ENCODE measurements around the gene SLC38A7.
"Not testable (repeated sequence)": the region's sequence is repeated elsewhere in the genome, so short reads cannot be mapped to it uniquely, and the experiment has no call there.

Gene SLC38A7

DNA sequence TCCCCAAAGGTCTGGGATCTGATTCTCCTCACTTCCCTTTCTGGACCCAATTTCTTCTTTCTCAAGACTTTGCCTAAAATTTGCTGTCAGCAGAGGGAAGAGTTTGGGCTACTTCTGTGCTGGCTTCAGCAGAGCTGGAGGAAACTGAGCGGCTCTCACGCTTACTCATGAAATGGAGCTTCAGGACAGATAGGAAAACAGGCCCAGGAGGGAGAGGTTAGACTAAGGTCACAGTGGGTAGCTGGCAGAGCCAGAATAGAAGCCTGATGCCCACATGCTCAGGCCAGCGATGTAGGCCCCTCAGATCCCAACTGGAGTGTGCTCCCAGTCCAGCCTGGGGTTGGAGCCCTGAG, 593 bp downstream of the SLC38A7 start:
- peak; percentile 30 for DNase-seq
- in situ Hi-C loops (cut with HindIII; ENCODE audit: low pct_ligation_motif_present, low pct_unique_long_range_greater_than_20kb, low sequenced_read_pairs): no loop called here

DNA sequence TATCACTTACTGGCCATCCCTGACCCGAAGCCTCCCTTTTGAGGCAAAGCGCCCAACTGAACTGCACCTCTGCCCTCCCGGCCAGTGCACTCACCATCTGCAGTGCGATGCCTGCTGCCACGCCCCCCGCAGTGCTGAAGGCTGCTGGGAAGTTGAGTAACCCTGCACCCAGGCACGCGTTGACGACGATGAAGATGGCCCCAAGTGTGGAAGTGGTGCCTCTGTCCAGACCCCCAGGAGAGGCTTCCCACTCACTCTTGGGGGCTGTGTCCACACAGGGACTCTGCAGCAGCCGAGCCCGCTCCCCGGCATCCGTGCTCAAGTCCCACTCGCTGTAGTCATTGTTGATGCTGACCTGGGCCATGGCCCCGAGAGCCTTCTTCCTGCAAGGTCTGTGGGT, 4.8 kb downstream of the SLC38A7 start:
- DNase-seq: no peak
- in situ Hi-C loops (cut with HindIII; ENCODE audit: low pct_ligation_motif_present, low pct_unique_long_range_greater_than_20kb, low sequenced_read_pairs): no loop called here

DNA sequence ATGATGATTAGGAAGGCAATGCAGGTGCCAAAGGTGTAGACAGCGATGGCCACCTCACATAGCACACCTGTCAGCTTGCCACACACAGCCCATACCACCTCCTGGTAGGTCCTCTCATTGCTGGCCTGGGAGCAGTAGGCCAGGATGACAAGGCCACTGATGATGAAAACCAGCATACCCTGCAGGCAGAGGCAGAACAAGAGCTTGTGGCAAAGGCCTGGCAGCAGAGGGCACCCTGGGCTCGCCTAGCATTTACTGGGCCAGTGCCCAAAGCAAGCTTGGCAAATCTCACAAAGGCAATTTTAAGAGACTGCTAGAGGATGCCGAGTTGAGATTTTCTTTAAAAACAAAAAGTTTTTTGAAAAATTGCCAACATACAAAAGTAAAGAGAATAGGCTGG, 5.9 kb downstream of the SLC38A7 start:
- peak; percentile 61 for DNase-seq
- in situ Hi-C loops (cut with HindIII; ENCODE audit: low pct_ligation_motif_present, low pct_unique_long_range_greater_than_20kb, low sequenced_read_pairs): no loop called here

DNA sequence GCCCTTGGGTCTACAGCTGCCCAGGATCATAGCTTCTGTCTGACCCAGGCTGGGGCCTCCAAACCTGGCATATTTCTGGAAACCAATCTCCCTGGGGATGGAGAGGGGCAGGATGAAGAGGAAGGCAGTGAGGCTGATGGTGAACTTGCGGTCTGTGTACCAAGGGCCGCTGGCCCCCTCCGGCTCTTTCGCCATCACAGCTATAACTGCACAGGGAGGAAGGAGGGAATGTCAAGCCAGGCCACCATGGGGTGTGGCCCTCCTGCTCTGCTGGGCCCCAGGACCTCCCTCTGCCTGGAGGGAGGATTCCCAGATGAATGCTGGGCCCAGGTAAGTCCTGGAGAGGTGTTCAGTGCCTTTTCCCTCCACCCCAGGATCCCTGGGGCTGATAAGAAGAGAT, 6.3 kb downstream of the SLC38A7 start:
- in situ Hi-C loops (cut with HindIII; ENCODE audit: low pct_ligation_motif_present, low pct_unique_long_range_greater_than_20kb, low sequenced_read_pairs): no loop called here
- no peak for DNase-seq

DNA sequence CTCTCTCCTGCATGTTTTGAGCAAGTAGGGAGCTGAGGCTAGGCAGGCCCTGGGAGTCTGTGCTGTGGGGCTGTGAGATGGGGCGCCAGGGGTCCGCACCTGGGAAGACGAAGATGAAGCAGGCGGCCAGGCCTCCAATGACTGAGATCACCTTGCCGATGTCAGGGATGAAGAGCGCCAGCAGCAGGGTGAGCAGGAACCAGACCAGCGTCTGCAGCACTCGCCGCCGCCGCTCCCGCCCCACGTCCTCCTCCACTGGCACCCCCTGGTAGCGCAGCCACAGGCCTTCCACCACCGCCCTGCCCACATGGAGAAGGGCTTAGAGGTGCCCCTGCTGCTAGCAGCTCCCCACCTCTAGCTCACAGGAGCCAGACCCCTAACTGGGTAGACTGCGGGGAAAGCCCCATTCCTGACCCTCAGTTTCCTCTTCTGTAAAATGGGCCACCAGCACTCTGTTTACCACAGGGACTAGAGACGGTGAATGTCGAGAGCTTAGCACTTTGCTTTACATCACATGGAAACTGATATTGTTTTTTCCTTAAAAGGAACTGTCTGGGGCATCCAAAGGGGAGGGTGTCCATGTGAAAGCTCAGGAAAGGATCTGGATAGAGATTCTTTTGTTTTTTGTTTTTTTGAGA, 13.5 kb downstream of the SLC38A7 start:
- no peak for DNase-seq
- in situ Hi-C loops (cut with HindIII; ENCODE audit: low pct_ligation_motif_present, low pct_unique_long_range_greater_than_20kb, low sequenced_read_pairs): no loop called here

DNA sequence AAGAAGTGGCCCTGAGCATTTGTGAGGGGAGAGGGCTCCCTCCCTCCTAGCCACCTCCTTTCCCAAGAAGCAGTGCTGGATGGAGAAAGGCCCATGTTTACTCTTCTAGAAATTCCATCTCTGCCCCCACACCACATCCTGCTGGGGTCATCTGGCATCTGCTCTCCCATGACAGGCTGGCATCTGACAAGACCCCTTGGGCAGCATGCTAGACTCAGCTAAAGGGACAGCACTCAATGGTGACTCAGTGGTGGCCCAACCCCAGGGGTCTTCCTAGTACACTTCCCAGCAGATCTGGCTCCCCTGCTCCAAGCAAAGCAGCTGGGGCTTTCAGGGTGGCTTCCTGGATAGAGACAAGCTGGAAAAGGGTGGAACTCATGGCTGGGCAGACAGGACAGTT, 14.4 kb downstream of the SLC38A7 start:
- in situ Hi-C loops (cut with HindIII; ENCODE audit: low pct_ligation_motif_present, low pct_unique_long_range_greater_than_20kb, low sequenced_read_pairs): no loop called here
- DNase-seq: no peak

DNA sequence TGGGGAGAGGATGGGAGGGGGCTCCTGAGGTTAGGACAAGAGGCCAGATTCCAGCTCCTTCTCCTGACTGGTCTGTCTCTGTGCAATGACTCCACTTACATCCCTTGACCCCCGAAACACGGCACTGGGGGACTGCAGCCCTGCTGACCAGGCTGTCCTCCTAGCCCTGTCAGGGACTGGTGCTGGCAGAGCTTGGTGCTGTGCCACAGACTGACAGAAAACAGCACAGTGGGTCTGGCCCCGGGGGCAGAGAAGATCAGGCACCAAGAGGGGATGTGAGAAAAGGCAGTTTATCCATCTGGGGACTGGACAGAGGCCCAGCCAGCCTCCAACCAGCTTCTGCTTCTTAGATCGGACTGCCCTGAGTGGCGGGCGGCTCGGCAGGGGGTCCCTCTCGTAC, 19.4 kb downstream of the SLC38A7 start:
- DNase-seq: no peak
- in situ Hi-C loops (cut with HindIII; ENCODE audit: low pct_ligation_motif_present, low pct_unique_long_range_greater_than_20kb, low sequenced_read_pairs): no loop called here

DNA sequence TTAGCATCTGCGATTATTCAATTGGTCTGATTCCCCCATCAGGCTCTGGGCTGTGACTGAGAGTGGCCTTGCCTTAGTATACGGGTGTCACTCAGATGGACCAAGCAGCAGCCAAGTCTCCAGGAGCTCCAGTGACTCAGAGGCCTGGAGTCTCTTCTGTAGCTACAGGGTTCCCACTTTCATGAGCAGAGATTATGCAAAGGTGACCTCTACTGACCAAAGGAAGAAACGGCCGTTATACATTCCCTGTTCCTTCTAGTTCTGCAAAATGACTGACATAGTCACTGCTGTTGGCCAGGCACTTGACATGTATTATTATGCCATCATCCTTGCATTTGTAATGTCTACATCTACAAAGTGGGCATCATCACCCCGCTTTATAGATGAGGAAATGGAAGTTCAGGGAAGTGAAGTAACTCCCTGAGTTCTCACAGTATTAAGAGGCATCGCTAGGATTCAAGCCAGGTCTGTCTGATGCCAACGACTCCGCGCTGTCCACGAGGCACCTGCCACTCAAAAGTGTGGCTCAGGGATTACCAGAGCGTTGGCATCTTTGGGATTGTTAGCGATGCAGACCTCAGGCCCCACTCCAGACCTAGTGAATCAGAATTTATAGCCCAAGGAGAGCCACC, 23.3 kb downstream of the SLC38A7 start:
- DNase-seq: peak; percentile 93
- in situ Hi-C loops (cut with HindIII; ENCODE audit: low pct_ligation_motif_present, low pct_unique_long_range_greater_than_20kb, low sequenced_read_pairs): no loop called here

DNA sequence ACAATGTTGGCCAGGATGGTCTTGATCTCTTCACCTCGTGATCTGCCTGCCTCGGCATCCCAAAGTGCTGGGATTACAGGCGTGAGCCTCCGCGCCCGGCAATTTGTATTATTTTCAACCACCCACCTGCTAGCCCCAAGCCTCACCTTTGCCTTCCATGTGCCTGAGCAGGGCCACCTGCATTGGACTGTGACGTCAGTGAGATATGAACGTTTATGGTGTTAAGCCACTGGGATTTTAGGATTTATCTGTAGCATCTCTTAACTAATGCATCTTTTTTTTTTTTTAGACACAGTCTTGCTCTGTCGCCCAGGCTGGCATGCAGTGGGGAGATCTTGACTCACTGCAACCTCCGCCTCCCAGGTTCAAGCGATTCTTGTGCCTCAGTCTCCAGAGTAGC, 24.7 kb downstream of the SLC38A7 start:
- in situ Hi-C loops (cut with HindIII; ENCODE audit: low pct_ligation_motif_present, low pct_unique_long_range_greater_than_20kb, low sequenced_read_pairs); DNase-seq: not testable (repeated sequence)

DNA sequence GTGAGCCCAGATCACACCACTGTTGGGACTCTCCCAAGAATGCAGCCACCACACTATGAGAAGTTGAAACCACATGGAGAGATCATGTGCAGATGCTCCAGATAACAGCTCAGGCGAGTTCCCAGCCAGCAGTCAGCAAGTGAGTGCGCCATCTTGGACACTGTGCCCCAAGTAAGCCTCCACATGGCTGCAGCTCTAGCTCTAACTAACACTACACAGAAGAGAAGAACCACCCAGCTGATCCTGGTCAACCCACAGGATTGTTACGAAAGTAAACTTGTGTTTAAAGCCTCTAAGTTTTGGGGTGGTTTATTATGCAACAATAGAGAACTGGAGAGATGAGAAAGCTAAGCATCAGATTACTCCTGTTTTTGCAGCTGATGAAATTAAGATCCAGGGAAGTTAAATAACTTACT, 25.8 kb downstream of the SLC38A7 start:
- no peak for DNase-seq
- in situ Hi-C loops (cut with HindIII; ENCODE audit: low pct_ligation_motif_present, low pct_unique_long_range_greater_than_20kb, low sequenced_read_pairs): no loop called here

DNA sequence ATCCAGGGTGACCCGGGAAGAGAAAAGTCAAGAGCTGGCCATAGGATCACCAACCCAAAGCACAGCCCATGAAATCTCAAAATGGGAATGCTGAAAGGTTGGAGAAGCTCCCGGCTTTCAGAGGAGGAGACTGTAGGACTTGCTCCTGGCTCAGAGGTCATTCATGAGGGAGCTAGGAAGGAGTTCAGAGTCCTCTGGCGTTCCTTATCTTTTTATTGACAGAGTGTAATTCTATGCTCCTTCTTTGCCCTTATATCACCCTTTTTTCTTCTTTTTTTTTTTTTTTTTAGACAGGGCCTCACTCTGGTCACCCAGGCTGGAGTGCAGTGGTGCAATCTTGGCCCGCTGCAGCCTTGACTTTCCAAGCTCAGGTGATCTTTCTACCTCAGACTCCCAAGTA, 27.7 kb downstream of the SLC38A7 start:
- in situ Hi-C loops (cut with HindIII; ENCODE audit: low pct_ligation_motif_present, low pct_unique_long_range_greater_than_20kb, low sequenced_read_pairs): no loop called here
- no peak for DNase-seq

DNA sequence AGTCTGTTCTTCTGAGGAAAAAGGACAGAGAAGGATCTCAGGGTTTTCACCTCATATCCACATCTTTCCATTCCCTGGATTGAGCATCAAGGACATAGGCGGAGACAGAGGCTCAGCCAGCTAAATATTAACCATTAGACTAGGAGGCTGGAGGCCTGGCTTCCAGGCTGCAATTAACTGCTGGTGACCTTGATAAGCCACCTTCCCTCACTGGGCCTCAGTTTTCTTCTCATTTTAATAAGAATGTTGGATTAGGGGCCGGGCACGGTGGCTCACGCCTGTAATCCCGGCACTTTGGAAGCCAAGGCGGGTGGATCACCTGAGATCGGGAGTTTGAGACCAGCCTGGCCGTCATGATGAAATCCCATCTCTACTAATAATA, 29.4 kb downstream of the SLC38A7 start:
- in situ Hi-C loops (cut with HindIII; ENCODE audit: low pct_ligation_motif_present, low pct_unique_long_range_greater_than_20kb, low sequenced_read_pairs): no loop called here
- no peak for DNase-seq

DNA sequence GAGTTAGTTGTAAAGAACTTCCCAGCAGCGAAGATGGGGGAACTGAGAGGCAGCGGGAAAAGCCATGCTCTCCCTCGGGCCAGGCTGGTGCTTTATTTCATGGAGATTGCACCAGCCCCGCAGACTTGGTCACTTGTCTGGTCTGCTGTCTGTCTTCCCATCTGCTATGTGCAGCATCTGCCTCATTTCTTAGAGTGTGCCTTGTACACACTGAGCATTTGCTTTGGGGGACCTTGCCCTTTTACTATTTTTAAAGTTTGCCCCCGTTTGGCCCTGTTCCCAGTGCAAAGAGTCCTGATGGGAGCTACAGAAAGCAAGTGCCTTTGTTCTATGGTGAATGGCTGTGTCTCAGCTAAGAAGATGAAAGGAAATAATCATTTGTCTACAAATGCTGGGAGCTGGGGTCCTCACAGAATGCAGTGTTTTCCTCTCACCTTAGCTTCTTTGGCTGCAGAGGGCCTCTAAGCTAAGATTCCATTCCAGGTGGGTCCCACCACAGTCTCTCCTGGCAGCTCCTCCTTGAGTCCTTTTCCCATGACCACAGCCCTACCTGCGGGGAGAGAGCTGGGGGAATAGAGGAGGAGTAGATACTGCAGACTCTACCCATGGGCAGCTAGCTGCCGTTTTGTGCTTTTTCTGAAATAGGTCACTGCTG, 29.9 kb downstream of the SLC38A7 start:
- DNase-seq: no peak
- in situ Hi-C loops (cut with HindIII; ENCODE audit: low pct_ligation_motif_present, low pct_unique_long_range_greater_than_20kb, low sequenced_read_pairs): no loop called here

DNA sequence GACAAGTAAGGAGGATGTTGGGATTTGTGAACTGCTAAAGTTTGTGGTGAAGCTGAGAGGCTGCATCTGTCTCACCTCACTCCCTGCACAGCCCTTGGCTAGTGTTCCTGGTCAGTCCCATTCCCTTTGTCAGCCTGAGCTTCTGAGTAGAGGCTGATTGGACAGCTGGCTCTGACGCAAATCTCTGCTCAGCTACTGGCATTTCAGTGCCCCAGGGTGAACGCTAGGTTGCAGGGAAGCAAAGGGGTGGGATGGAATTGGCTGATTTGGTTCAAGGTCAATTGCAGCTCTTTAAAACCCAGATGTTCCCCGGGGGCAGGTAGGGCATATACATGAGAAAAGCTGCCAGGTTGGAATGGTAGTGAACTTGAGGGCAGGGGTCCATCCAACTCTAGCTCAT, 31.8 kb downstream of the SLC38A7 start:
- in situ Hi-C loops (cut with HindIII; ENCODE audit: low pct_ligation_motif_present, low pct_unique_long_range_greater_than_20kb, low sequenced_read_pairs): no loop called here

DNA sequence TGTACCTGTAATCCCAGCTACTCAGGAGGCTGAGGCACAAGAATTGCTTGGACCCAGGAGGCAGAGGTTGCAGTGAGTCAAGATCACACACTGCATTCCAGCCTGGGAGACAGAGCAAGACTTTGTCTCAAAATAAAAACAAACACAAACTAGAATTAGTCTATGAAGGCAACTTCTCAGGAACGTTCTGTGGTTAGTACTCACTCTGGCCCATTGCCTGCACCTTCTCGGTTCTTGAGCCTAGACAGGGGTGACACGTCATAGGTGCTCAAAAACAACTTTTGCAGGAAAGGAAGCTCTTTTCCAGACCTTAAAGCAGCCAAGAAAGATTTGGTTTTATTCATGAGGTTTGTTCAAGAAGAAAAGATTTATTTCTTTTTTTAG, 32.6 kb downstream of the SLC38A7 start:
- DNase-seq: no peak

More for the DNA sequence above, 31.8 kb downstream of the SLC38A7 start:
- DNase-seq: no peak

DNA sequence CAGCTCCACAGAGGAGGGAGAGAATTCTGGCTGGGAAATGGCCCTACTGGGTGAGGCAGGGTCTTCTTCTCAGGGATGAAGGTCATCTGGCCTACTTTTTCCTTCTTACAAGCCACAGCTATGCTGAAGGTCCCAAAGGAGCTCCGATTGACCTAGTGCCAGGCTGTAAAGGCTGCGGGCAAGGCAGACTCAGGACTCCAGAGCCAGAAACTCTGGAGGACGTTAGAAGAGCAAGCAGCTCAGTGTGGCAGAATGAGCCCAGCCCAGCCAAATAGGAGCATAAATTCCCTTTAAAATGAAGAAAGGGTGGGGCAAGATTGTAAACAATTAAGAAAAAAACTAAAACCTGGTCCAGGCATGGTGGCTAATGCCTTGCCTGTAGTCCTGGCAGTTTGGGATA, 34.9 kb downstream of the SLC38A7 start:
- in situ Hi-C loops (cut with HindIII; ENCODE audit: low pct_ligation_motif_present, low pct_unique_long_range_greater_than_20kb, low sequenced_read_pairs): no loop called here
- no peak for DNase-seq

More for the DNA sequence above, 32.6 kb downstream of the SLC38A7 start:
- in situ Hi-C loops (cut with HindIII; ENCODE audit: low pct_ligation_motif_present, low pct_unique_long_range_greater_than_20kb, low sequenced_read_pairs): no loop called here

DNA sequence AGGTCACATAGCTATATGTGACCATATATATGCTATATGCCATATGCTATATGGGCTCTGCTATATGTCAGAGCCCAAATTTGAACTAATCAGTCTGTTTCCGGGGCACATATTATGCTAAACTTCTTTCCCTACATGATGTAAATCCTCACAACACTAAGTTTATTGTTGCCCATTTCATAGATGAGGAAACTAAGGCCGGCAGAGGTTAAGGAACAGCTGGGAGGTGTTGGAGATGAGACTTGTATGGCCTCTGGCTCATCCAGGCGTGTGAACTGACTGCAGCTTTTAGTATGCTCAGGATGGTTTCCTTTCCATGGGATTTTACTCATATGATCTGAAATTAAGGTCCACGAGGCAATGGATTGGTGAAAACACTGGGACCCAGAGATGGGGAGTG, 37.5 kb downstream of the SLC38A7 start:
- DNase-seq: no peak
- in situ Hi-C loops (cut with HindIII; ENCODE audit: low pct_ligation_motif_present, low pct_unique_long_range_greater_than_20kb, low sequenced_read_pairs): no loop called here

DNA sequence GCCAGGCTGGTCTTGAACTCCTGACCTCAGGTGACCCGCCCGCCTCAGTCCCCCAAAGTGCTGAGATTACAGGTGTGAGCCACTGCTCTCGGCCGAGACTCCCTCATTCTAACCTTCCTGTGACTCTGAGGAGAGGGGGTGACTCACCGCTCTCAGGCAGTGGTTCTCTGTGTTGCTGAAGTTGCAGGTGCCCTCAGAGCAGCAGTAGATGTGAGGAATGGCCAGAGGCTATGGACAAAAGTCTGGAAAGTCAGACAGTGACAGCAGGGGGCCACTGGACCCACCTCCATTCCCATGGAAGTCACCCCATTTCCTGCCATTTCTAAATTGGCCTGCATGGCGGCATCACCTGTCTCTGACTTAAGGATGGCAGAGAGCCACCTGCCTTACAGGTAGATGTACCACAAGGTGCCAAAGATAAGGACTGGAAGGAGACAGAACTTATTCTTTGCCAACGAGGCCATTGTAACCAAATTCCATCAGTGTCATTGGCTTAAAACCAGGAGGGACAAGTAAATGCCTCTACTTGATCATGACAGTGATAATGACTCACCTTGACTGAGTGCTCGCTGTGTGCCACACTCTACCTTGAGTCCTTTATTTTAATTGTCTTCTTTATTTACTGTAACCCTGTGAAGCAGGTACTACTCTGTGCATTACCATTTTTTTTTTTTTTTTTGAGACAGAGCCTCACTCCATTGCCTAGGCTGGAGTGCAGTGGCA, 39.6 kb downstream of the SLC38A7 start:
- in situ Hi-C loops (cut with HindIII; ENCODE audit: low pct_ligation_motif_present, low pct_unique_long_range_greater_than_20kb, low sequenced_read_pairs): no loop called here
- no peak for DNase-seq

DNA sequence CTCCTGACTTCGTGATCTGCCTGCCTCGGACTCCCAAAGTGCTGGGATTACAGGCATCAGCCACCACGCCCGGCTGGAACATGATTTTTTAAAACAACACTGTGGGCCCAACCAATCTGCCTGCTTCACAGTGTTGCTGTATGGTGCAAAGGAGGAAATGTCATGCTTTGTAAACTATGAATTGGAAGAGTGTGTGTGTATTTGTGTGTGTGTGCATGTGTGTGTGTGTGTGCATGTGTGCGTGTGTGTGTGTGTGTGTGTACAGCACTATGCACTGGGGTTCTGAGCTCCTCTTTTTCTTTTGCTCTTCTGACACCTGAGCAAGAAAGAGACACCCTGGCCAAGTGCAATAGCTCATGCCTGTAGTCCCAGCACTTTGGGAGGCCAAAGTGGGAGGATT, 40.5 kb downstream of the SLC38A7 start:
- in situ Hi-C loops (cut with HindIII; ENCODE audit: low pct_ligation_motif_present, low pct_unique_long_range_greater_than_20kb, low sequenced_read_pairs): no loop called here
- DNase-seq: no peak

DNA sequence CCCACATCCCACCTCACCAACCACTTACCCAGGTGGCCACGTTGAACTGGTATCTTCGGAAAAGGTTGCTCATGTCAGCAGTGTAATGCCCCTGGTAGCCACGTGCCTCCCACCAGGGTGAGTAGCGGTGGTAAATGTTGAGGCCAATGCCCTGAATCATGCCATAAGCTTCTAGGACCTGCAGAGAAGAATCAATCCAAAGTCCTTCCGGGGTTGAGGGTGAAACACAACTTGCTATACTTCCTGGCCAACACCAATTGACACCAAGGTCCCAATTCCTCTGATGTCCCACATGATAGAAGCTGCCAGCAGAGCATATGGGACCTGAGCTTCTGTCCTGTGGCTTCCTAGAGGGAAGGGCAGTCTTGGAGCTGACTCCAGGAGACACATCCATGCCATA, 43.6 kb downstream of the SLC38A7 start:
- in situ Hi-C loops (cut with HindIII; ENCODE audit: low pct_ligation_motif_present, low pct_unique_long_range_greater_than_20kb, low sequenced_read_pairs): no loop called here
- DNase-seq: no peak
